Mammary epithelial cell (primary cell): Measurements from ENCODE around the gene TTLL6.

Source experiments
- CTCF ChIP-seq, 2 donors: IDR thresholded peaks in 1 of 2; conservative IDR thresholded peaks in 1 of 2; 2 replicates each; pipeline ENCODE4 v1.5.1; 2011 to 2012; ENCODE audit warnings: inconsistent platforms in 2 of 2, low read length in 2 of 2, mild to moderate bottlenecking in 2 of 2, control low read depth in 1 of 2, low read depth in 1 of 2; ENCODE audit not compliant: insufficient read depth in 1 of 2; ENCODE audit errors: extremely low read depth in 1 of 2
- EZH2 ChIP-seq: IDR thresholded peaks from 2 replicates; pipeline ENCODE4 v1.6.1; 2012; ENCODE audit warnings: low read length, inconsistent platforms, borderline replicate concordance

- TF ChIP-seq CTCF (conservative IDR thresholded peaks at IDR 0.05 in 1 of 2, IDR thresholded peaks at IDR 0.05 in 1 of 2; ENCODE audit: extremely low read depth in 1 of 2, insufficient read depth in 1 of 2, low read depth in 1 of 2, low read length in 2 of 2) (no peak), EZH2 (no peak)
Measured at GRCh38 chr17:48816774-48817590, at the start of gene TTLL6.
